GM18909 (cell line): ENCODE results near the gene RPS15.

Experiments
- ATAC-seq: cut with Tn5 transposase; IDR thresholded peaks from one replicate; pipeline ENCODE4 v1.9.1; 2021; ENCODE audit warnings: mild to moderate bottlenecking; ENCODE audit not compliant: unreplicated experiment, poor library complexity

The RPS15 gene

DNA sequence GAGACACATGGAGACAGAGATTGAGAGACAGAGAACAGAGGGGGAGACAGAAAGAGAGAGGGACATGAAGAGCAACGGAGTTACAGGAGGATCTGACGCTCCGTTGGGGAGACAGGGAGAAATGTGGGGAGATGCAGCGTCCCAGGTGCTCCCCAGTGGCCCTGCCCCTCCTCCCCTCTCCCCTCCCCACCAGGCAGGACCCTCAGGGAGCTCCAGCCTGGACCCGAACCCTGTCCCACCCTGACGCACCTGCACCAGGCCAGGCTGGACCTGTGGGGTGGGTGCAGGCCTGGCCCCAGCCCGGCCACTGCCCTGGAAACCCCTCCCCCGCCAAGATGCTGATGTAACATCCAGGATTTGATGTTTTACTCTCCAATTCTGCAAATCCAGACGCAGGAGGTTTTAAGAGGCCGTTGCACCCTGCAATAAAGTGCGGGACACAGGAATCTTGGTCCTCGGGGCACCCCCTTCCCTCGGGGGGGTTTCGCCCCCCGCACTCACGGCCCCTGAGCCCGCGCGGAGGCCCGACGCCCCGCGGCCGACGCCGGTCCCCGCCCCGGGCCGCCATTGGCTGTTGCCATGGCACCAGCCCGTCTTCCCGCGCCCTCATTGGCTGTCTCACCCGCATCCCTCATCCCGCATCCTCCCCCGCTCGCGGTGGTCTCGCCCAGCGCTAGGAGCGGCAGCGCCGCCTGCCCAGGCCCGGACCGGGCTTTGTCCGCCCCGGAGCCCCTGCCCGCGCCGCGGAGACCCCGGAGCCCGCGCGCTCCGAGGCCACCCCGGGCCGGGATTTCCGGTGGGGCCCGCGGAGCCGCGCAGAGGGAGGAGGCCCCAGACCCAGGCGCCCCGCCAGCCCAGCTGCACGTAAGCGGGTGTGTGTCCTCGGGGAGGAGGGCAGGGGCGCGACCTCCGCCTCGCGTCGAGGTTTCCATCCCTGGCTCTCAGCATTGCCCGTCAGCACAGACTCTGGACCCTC, 11.6 kb downstream of the RPS15 start, which contains the start of gene APC2:
TSS of gene APC2 (plus strand) at position 655 of the 976 bp plus-strand sequence. CDS start 2,881 bp downstream, outside the sequence.
- no peak for ATAC-seq

DNA sequence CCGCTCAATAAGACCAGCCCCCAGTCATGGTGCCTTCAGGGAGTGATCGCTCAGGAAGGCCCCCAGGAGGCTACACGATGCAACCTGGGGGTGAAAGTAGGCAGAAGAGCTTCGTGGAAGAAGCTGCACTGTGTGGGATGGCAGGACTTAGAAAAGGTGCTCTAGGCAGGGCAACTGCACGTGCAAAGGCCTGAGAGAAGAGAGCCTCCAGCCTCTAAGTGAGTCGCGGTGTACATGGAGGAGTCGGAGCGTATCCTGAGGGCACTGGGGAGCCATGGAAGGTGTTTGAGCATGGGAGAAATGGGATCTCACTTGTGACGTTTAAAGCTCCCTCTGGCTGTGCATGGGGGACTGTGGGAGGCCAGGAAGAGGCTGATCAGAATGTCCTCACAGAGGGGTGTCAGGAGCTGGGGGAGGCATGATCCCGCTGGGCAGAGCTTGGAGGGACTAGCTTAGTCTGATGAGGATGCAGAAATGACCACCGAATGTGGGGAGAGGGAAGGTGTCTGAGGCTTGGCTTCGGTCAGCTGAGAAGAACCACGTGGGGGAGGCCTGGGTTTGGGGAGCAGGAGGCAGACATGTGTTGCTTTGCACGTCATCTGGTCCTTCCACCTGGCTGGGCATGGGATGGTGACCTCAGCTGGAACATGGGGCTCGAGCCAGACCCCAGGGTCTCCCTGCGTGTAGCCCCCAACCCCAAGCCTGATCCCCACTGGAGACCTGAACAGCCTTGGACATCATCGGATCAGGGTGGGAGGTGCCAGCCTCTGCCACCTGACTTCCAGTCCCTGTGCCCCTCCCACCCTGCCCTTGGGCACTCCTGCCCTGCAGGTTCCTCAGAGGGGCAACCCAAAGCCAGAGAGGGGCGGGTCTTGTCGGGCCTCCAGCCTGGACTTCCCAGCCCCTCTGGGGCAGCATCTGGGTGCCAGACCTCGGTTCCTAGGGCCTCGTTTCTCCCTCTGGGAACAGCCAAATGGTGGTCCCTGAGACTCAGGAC, 12.8 kb downstream of the RPS15 start:
- no peak for ATAC-seq

GRCh38 chr19:1451916-1452801, 14.0 kb downstream of the RPS15 start:
- no peak for ATAC-seq

- ATAC-seq: no peak
Observed at GRCh38 chr19:1452802-1453524, 14.8 kb downstream of the RPS15 start.

- no peak for ATAC-seq
Observed at GRCh38 chr19:1453525-1454364, 15.5 kb downstream of the RPS15 start.

DNA sequence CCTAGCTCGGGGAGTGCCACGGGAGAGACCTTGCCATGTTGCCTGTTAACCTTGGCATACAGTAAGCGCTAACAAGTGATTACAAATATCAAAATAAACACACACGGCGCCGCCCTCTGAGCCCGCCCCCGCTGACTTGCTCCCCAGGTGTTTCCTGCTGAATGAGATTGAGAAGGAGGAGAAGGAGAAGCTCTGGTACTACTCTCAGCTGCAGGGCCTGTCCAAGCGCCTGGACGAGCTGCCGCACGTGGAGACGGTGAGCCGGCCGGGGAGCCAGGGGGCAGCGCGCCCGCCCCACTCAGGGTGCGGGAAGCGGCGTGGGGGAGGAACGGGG, 16.8 kb downstream of the RPS15 start:
- ATAC-seq: no peak

- ATAC-seq: no peak
Observed at GRCh38 chr19:1455336-1456120, 17.3 kb downstream of the RPS15 start.

GRCh38 chr19:1456121-1456900, 18.1 kb downstream of the RPS15 start:
- no peak for ATAC-seq

GRCh38 chr19:1457031-1457739, 19.0 kb downstream of the RPS15 start:
- ATAC-seq: no peak

DNA sequence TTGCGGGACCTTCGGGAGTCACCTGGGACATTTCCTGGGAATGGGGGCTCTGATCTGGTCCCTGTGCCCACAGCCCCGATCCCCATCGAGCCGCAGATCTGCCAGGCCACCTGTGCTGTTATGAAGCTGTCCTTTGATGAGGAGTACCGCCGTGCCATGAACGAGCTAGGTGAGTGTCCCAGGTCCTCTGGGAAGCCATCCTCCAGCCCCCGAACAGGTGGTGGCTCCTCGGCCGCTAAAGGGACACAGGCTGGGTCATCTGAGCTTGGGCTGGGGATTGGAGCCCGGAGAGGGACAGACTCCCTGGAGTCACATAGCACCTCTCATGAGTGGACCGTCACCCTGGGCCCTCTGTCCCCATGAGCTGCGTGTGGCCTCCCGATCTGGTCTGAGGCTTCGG, 19.7 kb downstream of the RPS15 start:
- ATAC-seq: no peak

GRCh38 chr19:1459479-1459878, 21.3 kb downstream of the RPS15 start:
- no peak for ATAC-seq

DNA sequence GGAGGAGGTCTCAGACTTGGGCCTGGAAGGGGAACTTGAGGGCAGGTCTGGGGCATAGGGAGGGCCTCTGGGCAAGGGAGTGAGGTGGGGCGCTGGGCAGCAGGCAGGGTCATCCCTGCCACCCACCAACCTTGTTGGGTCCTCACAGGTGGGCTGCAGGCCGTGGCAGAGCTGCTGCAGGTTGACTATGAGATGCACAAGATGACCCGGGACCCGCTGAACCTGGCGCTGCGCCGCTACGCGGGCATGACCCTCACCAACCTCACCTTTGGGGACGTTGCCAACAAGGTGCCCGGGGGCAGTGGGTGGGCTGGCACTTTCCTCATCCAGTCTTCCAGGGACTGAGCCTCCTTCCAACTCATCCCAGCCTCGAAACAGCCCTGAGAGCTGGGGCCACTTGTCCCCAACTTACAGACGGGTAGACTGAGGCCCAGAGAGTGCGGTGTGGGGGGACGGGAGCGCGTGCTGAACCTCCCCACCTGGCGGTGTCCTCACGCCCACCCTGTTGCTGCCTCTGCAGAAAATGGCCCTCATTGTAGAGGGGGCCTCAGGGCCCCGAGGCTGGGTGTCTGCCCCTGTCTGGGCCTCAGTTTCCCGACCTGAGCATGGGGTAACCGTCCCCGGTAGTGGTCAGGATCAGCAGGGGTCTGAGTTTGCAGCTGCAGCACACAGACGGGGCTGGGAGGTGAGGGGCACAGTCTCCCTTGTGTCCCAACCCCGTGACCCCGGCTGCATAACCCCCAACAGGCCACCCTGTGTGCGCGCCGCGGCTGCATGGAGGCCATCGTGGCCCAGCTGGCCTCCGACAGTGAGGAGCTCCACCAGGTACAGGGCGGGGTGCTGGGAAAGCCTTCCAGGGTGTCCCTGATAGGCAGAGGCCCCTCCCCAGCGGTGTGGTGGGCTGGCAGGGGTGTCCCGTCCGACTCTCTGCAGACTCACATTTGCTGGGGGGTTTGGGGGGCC, 22.1 kb downstream of the RPS15 start:
- no peak for ATAC-seq

- ATAC-seq: no peak
Observed at GRCh38 chr19:1461862-1462261, 23.7 kb downstream of the RPS15 start.

- no peak for ATAC-seq
Observed at GRCh38 chr19:1465191-1466016, 27.2 kb downstream of the RPS15 start.
